Ishikawa (cell line): ENCODE measurements around the gene WNK3.

Experiments
- CEBPB ChIP-seq: IDR thresholded peaks from 2 replicates; pipeline ENCODE4 v1.6.1; 2012
- CREB1 ChIP-seq: IDR thresholded peaks from 2 replicates; pipeline ENCODE4 v1.6.1; 2012; ENCODE audit warnings: low read depth
- EGR1 ChIP-seq: IDR thresholded peaks from 2 replicates; pipeline ENCODE4 v1.6.1; 2012
- EP300 ChIP-seq: IDR thresholded peaks from 2 replicates; pipeline ENCODE4 v1.6.1; 2012; ENCODE audit warnings: borderline replicate concordance
- FOXM1 ChIP-seq: IDR thresholded peaks from 2 replicates; pipeline ENCODE4 v1.6.1; 2012; ENCODE audit warnings: low read depth, borderline replicate concordance
- MAX ChIP-seq: IDR thresholded peaks from 2 replicates; pipeline ENCODE4 v1.6.1; 2012
- NFIC ChIP-seq: IDR thresholded peaks from 2 replicates; pipeline ENCODE4 v1.6.1; 2012
- RAD21 ChIP-seq: IDR thresholded peaks from 2 replicates; pipeline ENCODE4 v1.6.1; 2012; ENCODE audit warnings: low read depth
- REST ChIP-seq: IDR thresholded peaks from 2 replicates; pipeline ENCODE4 v1.6.1; 2012; ENCODE audit warnings: low read depth, mild to moderate bottlenecking
- TAF1 ChIP-seq: IDR thresholded peaks from 2 replicates; pipeline ENCODE4 v1.6.1; 2012; ENCODE audit warnings: low read depth, mild to moderate bottlenecking
- TCF12 ChIP-seq: IDR thresholded peaks from 2 replicates; pipeline ENCODE4 v1.6.1; 2012; ENCODE audit warnings: low read depth
- TEAD4 ChIP-seq: IDR thresholded peaks from 2 replicates; pipeline ENCODE4 v1.6.1; 2012
- USF1 ChIP-seq: IDR thresholded peaks from 2 replicates; pipeline ENCODE4 v1.6.1; 2012
- YY1 ChIP-seq: IDR thresholded peaks from 2 replicates; pipeline ENCODE4 v1.6.1; 2012; ENCODE audit warnings: low read depth
- ZBTB7A ChIP-seq: IDR thresholded peaks from 2 replicates; pipeline ENCODE4 v1.6.1; 2012; ENCODE audit warnings: low read depth

WNK3 gene

GRCh38 chrX:54301516-54301915 is 56.3 kb downstream of the WNK3 start:
- TF ChIP-seq CEBPB (no peak), FOXM1 (no peak), TEAD4 (no peak), TCF12 (no peak), REST (no peak), EP300 (no peak), USF1 (no peak), EGR1 (no peak), CREB1 (no peak)

GRCh38 chrX:54294306-54294705 is 63.5 kb downstream of the WNK3 start:
- TF ChIP-seq CEBPB (no peak), TEAD4 (no peak), YY1 (no peak), CREB1 (no peak), EP300 (no peak), ZBTB7A (no peak), NFIC (no peak), TCF12 (no peak), USF1 (no peak), TAF1 (no peak), FOXM1 (no peak), REST (no peak), EGR1 (no peak), MAX (no peak), RAD21 (no peak)

- TF ChIP-seq CREB1 (no peak), CEBPB (no peak), NFIC (no peak), TAF1 (no peak), FOXM1 (no peak), ZBTB7A (no peak), EP300 (no peak), REST (no peak), MAX (no peak)
Measured at GRCh38 chrX:54292755-54293154, 65.1 kb downstream of the WNK3 start.

GRCh38 chrX:54291758-54292157 is 66.1 kb downstream of the WNK3 start:
- TF ChIP-seq NFIC: no peak
- TF ChIP-seq YY1: no peak
- no peak for TF ChIP-seq CREB1
- no peak for TF ChIP-seq REST

- TF ChIP-seq YY1 (no peak), REST (no peak), TEAD4 (no peak), NFIC (no peak), RAD21 (no peak), FOXM1 (no peak), CEBPB (no peak), EGR1 (no peak), EP300 (no peak)
Measured at GRCh38 chrX:54288968-54289367, 68.9 kb downstream of the WNK3 start.
